ENCODE data around the gene NXPE3.
"Not testable (repeated sequence)": the region's sequence is repeated elsewhere in the genome, so short reads cannot be mapped to it uniquely, and the experiment has no call there.

NXPE3 gene

DNA sequence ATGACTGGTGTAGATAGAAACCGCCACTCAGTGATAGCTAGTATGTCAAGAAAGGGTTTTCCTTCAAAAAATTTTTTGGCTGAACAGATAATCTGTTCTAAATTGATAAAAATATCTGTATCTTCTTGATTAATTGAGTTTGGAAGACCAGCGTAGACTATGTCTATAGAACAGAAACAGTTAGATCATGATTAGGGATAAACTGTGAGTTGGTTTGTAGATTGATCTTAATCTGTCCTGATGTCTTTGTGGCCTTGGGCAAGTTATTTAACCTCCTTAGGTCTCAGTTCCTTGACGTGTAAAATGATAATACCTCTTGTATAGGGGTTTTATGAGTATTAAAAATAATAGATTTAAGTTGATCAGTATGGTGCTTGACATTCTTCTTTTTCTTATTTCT, 75.0 kb downstream of the NXPE3 start:
- DNase-seq = no peak

DNA sequence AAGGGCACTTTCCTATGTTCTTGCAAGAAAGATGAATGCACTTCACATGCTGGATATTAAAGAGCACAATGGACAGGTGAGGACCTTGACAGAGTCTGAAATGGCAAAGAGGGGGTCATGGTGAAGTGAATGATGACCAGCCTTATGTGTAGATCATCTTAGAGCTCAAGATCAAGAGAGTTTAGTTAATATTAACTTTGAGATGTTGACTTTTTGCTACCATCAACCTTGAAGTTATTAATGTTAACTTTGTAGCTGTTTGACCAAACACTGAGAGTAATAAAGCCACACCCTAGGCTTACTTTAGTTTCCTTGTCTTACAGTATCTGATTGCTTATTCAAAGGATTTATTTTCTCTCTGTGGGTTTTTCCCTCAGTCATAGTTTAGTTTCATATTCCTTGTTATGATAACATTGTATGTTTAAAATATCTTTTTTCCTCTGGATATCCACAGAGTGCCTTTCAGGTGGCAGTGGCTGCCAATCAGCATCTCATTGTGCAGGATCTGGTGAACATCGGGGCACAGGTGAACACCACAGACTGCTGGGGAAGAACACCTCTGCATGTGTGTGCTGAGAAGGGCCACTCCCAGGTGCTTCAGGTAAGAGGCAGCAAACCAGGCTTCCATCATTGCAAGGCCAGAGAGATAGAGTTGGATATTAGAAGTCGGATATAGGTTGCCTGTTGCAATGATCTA, 75.7 kb downstream of the NXPE3 start:
- DNase-seq = no peak

DNA sequence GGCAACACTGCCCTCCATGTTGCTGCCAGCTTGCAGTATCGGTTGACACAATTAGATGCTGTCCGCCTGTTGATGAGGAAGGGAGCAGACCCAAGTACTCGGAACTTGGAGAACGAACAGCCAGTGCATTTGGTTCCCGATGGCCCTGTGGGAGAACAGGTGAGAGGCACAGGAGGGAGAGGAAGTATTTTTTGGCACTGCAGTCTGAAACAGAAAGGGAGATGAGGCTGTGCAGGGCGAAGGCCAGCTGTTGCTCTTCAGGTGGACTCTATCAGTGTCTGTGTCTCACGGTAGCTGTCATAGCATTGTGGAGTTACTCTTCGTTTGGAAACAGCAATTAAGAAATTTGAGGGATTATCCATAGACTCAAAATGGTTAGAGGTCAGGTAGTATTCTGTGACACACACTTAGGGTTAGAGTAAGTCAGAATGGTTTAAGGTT, 78.3 kb downstream of the NXPE3 start:
- DNase-seq = no peak

GRCh38 chr3:101858464-101859030, 79.5 kb downstream of the NXPE3 start:
- DNase-seq = no peak

- DNase-seq = no peak
Measured at GRCh38 chr3:101859882-101860448, 81.0 kb downstream of the NXPE3 start.

GRCh38 chr3:101861212-101861788, 82.3 kb downstream of the NXPE3 start:
- no peak for DNase-seq

DNA sequence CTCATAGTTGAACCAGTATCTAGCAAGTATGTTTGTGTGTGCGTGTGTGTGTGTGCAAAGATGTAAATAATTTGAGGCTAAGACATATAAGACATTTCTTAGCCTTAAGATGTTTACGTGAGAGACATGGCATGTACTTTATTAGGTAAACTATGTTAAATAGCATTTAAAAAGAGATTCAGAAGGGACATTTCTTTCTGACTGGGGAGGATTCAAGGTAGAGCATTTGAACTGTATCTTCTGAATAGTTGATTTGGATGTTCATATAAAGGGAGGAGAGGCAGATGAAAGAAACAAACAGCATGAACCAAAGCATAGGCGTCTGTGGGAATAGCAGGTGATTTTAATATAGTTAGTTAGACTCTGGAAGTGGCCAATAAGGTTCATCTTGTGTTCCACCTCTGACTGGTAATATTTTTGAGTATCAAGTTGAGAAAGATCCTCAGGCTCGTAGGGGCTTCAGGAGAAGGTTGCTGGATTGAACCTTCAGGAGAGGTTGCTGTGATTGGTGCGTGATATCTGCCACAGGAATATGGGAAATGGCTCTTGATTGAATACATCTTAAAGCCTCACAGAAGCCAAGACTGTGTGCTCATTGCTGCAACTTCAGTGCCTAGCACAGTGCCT, 82.9 kb downstream of the NXPE3 start:
- DNase-seq = no peak

DNA sequence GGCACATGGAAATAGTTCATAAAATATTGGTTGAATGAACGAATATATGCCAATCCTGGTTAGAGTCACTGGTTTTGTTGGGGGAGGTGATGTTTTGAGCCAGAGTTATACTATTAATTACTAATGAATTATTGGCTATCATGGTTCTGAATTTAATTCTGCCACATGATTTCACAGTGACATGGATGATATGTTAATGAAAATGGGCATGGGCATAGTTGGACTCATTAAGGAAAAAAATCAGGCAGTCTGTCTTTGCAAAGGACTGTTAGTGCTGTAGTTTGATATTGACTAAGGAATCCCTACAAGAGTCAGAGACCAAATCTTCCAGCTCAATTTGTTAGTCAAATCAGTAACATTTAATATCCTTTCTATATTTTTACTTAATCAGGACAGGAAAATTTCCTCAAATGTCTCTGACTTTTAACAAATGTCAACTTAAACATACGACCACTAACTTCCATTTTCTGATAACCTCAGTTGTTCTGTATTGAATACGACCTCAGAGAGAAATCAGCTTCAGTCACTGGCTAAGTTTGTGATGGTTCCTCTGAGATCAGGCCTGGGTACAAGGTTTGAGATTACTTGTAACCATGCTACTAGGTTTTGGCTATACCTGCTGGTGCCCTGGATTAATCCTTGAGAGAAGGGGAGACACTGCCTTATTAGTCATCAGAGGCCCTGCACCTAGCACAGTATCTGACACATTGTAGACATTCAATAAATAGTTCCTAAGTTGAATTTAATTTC, 83.6 kb downstream of the NXPE3 start:
- DNase-seq = no peak

- not testable (repeated sequence) for DNase-seq
Measured at GRCh38 chr3:101864926-101865325, 85.9 kb downstream of the NXPE3 start.

GRCh38 chr3:101865751-101866509, 86.9 kb downstream of the NXPE3 start:
- no peak for DNase-seq

DNA sequence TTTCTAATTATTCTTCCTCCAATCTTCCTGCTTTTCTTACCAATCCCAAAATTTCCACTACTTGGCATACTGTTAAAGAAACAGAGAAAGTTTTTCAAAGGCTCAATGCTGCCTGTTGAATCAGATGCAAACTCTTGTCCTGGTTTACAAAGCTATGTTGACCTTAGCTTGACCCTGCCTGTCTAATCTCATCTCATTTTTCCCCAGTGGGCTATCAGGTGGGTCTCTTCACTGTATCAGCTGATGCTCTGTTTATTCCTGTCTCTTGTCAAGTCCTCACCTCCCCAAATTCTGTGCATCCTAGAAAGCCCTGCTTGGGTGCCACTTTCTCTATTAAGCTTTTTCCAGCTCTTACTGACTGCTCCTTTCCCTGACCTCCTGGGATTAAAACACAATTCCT, 88.5 kb downstream of the NXPE3 start:
- DNase-seq = no peak

DNA sequence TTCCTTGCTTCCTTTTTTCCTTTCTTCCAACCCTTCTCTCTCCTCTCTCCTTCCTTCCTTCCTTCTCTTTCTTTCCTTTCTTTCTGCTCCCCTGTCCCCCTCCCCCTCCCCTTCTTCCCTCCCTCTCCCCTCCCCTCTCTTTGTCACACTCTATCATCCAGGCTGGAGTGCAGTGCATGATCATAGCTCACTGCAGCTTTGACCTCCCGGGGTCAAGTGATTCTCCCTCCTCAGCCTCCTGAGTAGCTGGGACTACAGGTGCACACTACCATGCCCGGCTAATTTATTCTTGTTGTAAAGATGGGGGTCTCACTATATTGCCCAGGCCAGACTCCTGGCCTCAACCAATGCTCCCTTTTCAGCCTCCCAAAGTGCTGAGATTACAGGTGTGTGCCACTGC, 89.0 kb downstream of the NXPE3 start:
- no peak for DNase-seq

DNA sequence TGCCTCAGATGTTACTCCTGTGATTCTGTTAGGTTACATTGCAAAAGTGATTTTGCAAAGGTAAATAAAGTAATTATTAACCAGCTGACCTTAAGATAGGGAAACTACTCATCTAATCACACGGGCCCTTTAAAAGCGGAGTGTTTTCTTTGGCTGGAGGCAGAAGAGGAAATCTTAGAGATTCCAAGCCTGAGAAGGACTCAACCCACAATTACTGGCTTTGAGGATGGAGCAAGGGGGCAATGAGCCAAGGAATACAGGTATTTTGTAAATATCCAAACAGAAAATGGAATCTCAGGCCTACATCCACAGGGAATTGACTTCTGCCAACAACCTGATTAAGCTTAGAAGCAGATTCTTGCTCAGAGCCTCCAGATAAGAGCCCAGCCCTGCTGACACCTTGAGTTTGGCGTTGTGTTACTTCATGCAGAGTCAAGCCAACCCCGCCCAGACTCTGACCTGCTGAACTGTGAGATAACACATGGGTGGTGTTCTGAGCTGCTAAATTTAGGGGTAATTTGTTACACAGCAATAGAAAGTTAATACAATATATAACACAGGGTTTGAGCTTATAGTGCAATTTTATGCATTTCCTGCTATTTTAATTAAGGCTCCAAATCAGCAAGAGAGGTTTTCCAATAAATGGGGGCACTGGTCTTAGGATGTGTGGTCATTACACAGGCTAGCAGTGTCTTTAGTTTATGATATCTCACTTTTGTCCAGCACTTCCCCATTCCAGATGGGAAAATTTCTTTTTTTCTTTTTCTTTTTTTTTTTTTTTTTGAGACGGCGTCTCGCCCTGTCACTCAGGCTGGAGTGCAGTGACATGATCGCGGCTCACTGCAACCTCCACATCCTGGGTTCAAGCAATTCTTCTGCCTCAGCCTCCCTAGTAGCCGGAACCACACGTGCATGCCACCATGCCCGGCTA, 89.8 kb downstream of the NXPE3 start:
- no peak for DNase-seq

DNA sequence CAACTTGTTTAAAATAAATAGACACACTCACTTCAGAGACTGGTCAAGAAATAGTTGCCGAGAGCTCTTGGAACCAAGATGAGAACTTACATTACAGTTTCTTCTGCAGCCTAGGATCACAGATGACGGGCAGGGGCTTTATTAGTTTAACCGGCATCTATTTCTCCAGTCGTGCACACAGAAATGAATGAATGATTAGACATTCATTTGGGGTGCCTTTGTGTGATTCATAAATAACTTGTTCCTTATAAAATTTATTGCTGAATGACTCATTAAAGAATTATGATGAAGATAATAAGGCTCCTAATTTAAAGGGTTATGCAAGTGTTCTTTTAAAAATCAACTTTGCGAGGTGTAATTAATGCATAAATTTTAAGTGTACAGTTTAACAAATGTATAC, 91.1 kb downstream of the NXPE3 start:
- DNase-seq = no peak

DNA sequence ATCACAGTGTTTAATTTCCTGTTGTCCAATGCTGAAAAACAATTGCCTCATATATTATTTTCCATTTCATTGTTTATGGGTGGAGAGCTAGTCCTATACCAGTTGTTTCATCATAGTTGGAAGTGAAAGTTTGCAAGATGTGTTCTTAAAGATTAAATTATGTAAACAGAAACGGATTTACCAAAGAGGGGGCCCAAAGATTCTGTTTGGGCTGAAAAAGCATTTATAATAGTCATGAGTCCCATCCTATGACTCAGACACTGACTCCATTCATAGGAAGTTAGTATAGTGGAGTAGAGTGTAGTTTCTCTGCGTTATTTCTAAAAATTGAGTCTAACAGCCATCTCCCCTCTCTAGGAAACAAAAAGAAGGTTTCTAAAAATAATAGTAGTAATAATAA, 94.6 kb downstream of the NXPE3 start:
- no peak for DNase-seq

GRCh38 chr3:101876142-101876541, 97.1 kb downstream of the NXPE3 start:
- DNase-seq = no peak

Measured in CD4-positive, alpha-beta T cell treated with Interleukin-4 for 4 hours (primary cell).